IMR-90 (cell line): ENCODE measurements around the gene CDH12. TPM values are rescaled to one million over a fixed set of nuclear protein-coding genes. Genes with fewer than 3 reads are reported as not detected.

Experiments used
- ATAC-seq: fragments of 200-7000 bp; cut with Tn5 transposase; 2 replicates; pipeline ENCODE4 v1.9.1; 2020; ENCODE audit warnings: low read depth, mild to moderate bottlenecking, moderate library complexity
- BruUV-seq: library from RNA; stranded (reverse); fragments of 400-500 nt; replicated peaks from 2 replicates; lab custom pipeline; 2021; lab: Mats Ljungman, UMichigan
- CTCF ChIA-PET: fragments of 300-600 bp; formaldehyde crosslinking; extraction: SDS; loops from one replicate; lab custom pipeline; 2021; ENCODE audit warnings: antibody characterized with exemption; lab: Yijun Ruan, JAX
- POLR2A ChIA-PET: fragments of 300-600 bp; sonication (Branson Sonifier 250); formaldehyde crosslinking; loops from one replicate; lab custom pipeline; 2022; ENCODE audit warnings: antibody characterized with exemption; ENCODE audit not compliant: unreplicated experiment; lab: Charles Lee
- DNase-seq: peaks from one replicate; pipeline ENCODE4 v3.0.0; 2013
- H2AFZ ChIP-seq: replicated peaks from 2 replicates; pipeline ENCODE3; 2013; ENCODE audit warnings: low read length, mild to moderate bottlenecking; ENCODE audit not compliant: poor library complexity
- H2AK5ac ChIP-seq: 2 replicates; pipeline ENCODE4 v1.6.1; 2013; ENCODE audit warnings: low read depth, low read length, inconsistent platforms
- H2AK9ac ChIP-seq: replicated peaks from 2 replicates; pipeline ENCODE3; 2013; ENCODE audit warnings: mild to moderate bottlenecking, low read depth, low read length, moderate library complexity; ENCODE audit not compliant: poor library complexity
- H2BK120ac ChIP-seq: 2 replicates; pipeline ENCODE4 v1.6.1; 2013; ENCODE audit warnings: low read depth, low read length, inconsistent platforms
- H2BK15ac ChIP-seq: 3 replicates; pipeline ENCODE4 v1.6.1; 2013; ENCODE audit warnings: low read depth, low read length, inconsistent platforms
- H2BK20ac ChIP-seq: 2 replicates; pipeline ENCODE4 v1.6.1; 2013; ENCODE audit warnings: low read depth, mild to moderate bottlenecking, inconsistent platforms, low read length, moderate library complexity
- H2BK5ac ChIP-seq: 2 replicates; pipeline ENCODE4 v1.6.1; 2013; ENCODE audit warnings: mild to moderate bottlenecking, low read depth, low read length, inconsistent platforms; ENCODE audit not compliant: poor library complexity, severe bottlenecking
- H3K14ac ChIP-seq: replicated peaks from 2 replicates; pipeline ENCODE4 v1.6.1; 2013; ENCODE audit warnings: low read depth, low read length, inconsistent platforms
- H3K18ac ChIP-seq: 2 replicates; pipeline ENCODE4 v1.6.1; 2013; ENCODE audit warnings: low read depth, low read length, control low read depth
- H3K23ac ChIP-seq: 2 replicates; pipeline ENCODE4 v1.6.1; 2013; ENCODE audit warnings: low read depth, low read length, inconsistent platforms
- H3K27ac ChIP-seq: 2 replicates; pipeline ENCODE4 v1.5.1; 2013; ENCODE audit warnings: mild to moderate bottlenecking, control low read depth, low read length; ENCODE audit not compliant: insufficient read depth
- H3K27me3 ChIP-seq: 2 replicates; pipeline ENCODE4 v1.6.1; 2013; ENCODE audit warnings: low read length; ENCODE audit not compliant: control insufficient read depth, insufficient read depth
- H3K36me3 ChIP-seq: 2 replicates; pipeline ENCODE4 v1.6.1; 2013; ENCODE audit warnings: low read length, mixed read lengths; ENCODE audit not compliant: control insufficient read depth, insufficient read depth
- H3K4ac ChIP-seq: 2 replicates; pipeline ENCODE4 v1.6.1; 2013; ENCODE audit warnings: low read depth, low read length, inconsistent platforms
- H3K4me1 ChIP-seq: 2 replicates; pipeline ENCODE4 v1.6.1; 2013; ENCODE audit warnings: low read length, mixed read lengths; ENCODE audit not compliant: control insufficient read depth, insufficient read depth
- H3K4me2 ChIP-seq: 2 replicates; pipeline ENCODE4 v1.6.1; 2013; ENCODE audit warnings: low read depth, mild to moderate bottlenecking, control low read depth, low read length, moderate library complexity
- H3K4me3 ChIP-seq: 2 replicates; pipeline ENCODE4 v1.5.1; 2013; ENCODE audit warnings: low read depth, mild to moderate bottlenecking, control low read depth, low read length, moderate library complexity; ENCODE audit not compliant: insufficient read depth
- H3K56ac ChIP-seq: 2 replicates; pipeline ENCODE4 v1.6.1; 2013; ENCODE audit warnings: low read length, inconsistent platforms; ENCODE audit not compliant: insufficient read depth; ENCODE audit errors: extremely low read depth
- H3K79me1 ChIP-seq, 2 experiments: 2 replicates each; pipeline ENCODE4 v1.6.1; 2013; ENCODE audit warnings: low read length in 2 of 2, inconsistent platforms in 1 of 2, low read depth in 1 of 2
- H3K9ac ChIP-seq: 2 replicates; pipeline ENCODE4 v1.6.1; 2013; ENCODE audit warnings: low read depth, low read length, control low read depth
- H3K9me1 ChIP-seq: 2 replicates; pipeline ENCODE4 v1.6.1; 2013; ENCODE audit warnings: low read length, inconsistent platforms; ENCODE audit not compliant: insufficient read depth
- H3K9me3 ChIP-seq: 2 replicates; pipeline ENCODE4 v1.6.1; 2013; ENCODE audit warnings: low read length; ENCODE audit not compliant: control insufficient read depth, insufficient read depth
- H4K20me1 ChIP-seq: 2 replicates; pipeline ENCODE4 v1.6.1; 2013; ENCODE audit warnings: low read length, inconsistent platforms; ENCODE audit not compliant: insufficient read depth
- H4K5ac ChIP-seq: 2 replicates; pipeline ENCODE4 v1.6.1; 2013; ENCODE audit warnings: mild to moderate bottlenecking, low read depth, low read length, control low read depth
- H4K8ac ChIP-seq, 2 experiments: 2 replicates each; pipeline ENCODE4 v1.6.1; 2013; ENCODE audit warnings: low read depth in 2 of 2, low read length in 2 of 2, control low read depth in 1 of 2, inconsistent platforms in 1 of 2
- H4K91ac ChIP-seq: 2 replicates; pipeline ENCODE4 v1.6.1; 2013; ENCODE audit warnings: low read depth, low read length, inconsistent platforms; ENCODE audit not compliant: insufficient read depth
- BHLHE40 ChIP-seq: fragments of 150-350 bp; IDR thresholded peaks from 2 replicates; pipeline ENCODE4 v1.6.1; 2016; ENCODE audit warnings: mild to moderate bottlenecking, low read depth, low read length
- CEBPB ChIP-seq: IDR thresholded peaks from 2 replicates; pipeline ENCODE4 v1.6.1; 2012; ENCODE audit warnings: low read depth, low read length, improper control_type of control experiment
- FOS ChIP-seq: fragments of 150-350 bp; IDR thresholded peaks from 2 replicates; pipeline ENCODE4 v1.6.1; 2016; ENCODE audit warnings: low read depth, low read length
- MAZ ChIP-seq: IDR thresholded peaks from 2 replicates; pipeline ENCODE4 v1.6.1; 2012; ENCODE audit warnings: low read depth, mild to moderate bottlenecking, low read length, improper control_type of control experiment, moderate library complexity, borderline replicate concordance
- RAD21 ChIP-seq: IDR thresholded peaks from 2 replicates; pipeline ENCODE4 v1.6.1; 2012; ENCODE audit warnings: low read length, improper control_type of control experiment
- RFX5 ChIP-seq: IDR thresholded peaks from 2 replicates; pipeline ENCODE4 v1.8.0; 2012; ENCODE audit warnings: low read depth, mild to moderate bottlenecking, low read length, moderate library complexity
- SMC3 ChIP-seq: fragments of 150-350 bp; IDR thresholded peaks from 2 replicates; pipeline ENCODE4 v1.6.1; 2016; ENCODE audit warnings: low read depth, mild to moderate bottlenecking, antibody characterized with exemption, low read length, moderate library complexity
- WGBS, 2 experiments: methylation state at CpG; one replicate each; pipeline versions ENCODE4 v1.1.5 to v1.1.7; 2013; ENCODE audit warnings: missing lambda C conversion rate in 2 of 2; ENCODE audit not compliant: insufficient read length in 1 of 2; ENCODE audit errors: extremely low coverage in 2 of 2; 5-methylcytosine and 5-hydroxymethylcytosine counted together
- dilution Hi-C: fragments of 300-500 bp; cut with HindIII; formaldehyde crosslinking; loops from one replicate; pipeline ENCODE4 v1.14.3; 2018; ENCODE audit warnings: low sequenced_read_pairs; ENCODE audit not compliant: unreplicated experiment
- in situ Hi-C: fragments of 300-500 bp; cut with MboI; formaldehyde crosslinking; loops from 3 replicates; pipeline ENCODE4 v1.14.3; 2019; ENCODE audit warnings: low sequenced_read_pairs, inconsistent platforms, mixed read lengths
- intact Hi-C: fragments of 100-400 bp; cut with micrococcal nuclease; formaldehyde crosslinking; loops from 2 replicates; pipeline ENCODE4 v1.10.0; 2022
- polyA plus RNA-seq, 3 experiments: library from polyadenylated mRNA; depleted of rRNA; stranded (reverse); fragments of >200 nt; gene quantifications; 2 replicates each; pipeline ENCODE4 v1.2.3, GENCODE V29; 2012; ENCODE audit warnings: low replicate concordance in 1 of 3
- total RNA-seq: library from RNA; depleted of rRNA; stranded (reverse); fragments of >200 nt; gene quantifications from 2 replicates; pipeline ENCODE4 v1.2.3, GENCODE V29; 2012
- TF ChIP-seq, protein P1 (sequence below): conservative IDR thresholded peaks from 2 replicates; pipeline ENCODE4 v1.5.1; 2012; ENCODE audit warnings: mild to moderate bottlenecking, low read depth, low read length, improper control_type of control experiment

Gene CDH12
- total and polyA plus RNA-seq, 2 of the 4 experiments (the other 2 are of a cell fraction) = not detected

DNA sequence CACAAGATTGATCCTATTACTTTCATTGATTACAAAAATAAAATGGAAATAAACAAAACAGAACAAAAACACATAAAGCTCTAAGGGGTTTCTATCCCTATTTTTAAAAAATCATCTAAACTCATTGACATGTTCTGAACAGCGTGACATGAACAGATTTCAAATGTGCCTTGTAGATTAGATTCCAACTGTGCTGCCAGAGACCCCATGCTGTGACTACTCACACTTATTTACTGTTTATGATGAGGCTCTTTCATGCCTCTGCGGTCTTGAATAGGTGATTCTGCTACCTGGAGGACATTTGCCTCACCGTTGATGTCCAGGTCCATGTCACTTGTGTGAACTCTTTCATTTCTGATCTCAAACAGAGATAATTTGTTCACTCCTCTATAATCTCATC lies 990.2 kb downstream of the CDH12 start:
- Histone ChIP-seq H3K18ac (no peak overlapping the region), H2BK120ac (no peak overlapping the region), H3K27ac (no peak overlapping the region), H3K14ac (no peak overlapping the region), H3K9me3 (no peaks in the 10 kb centered on the region), H2BK20ac (no peak overlapping the region), H4K20me1 (no peaks in the 10 kb centered on the region), H3K23ac (no peak overlapping the region), H2BK15ac (no peak overlapping the region), H3K9ac (no peak overlapping the region), H3K36me3 (no peaks in the 10 kb centered on the region), H3K9me1 (no peaks in the 10 kb centered on the region), H2AFZ (no peak overlapping the region), H4K5ac (no peak overlapping the region), H4K91ac (no peak overlapping the region), H3K4me3 (no peak overlapping the region), H2BK5ac (no peak overlapping the region), H3K79me1 (no peaks in the 10 kb centered on the region), H3K27me3 (no peaks in the 10 kb centered on the region), H2AK5ac (no peak overlapping the region), H3K56ac (no peak overlapping the region), H2AK9ac (no peak overlapping the region), H4K8ac (no peak overlapping the region), H3K4me2 (no peak overlapping the region), H3K4me1 (no peaks in the 10 kb centered on the region), H3K4ac (no peak overlapping the region)
- TF ChIP-seq RFX5 = no peak
- TF ChIP-seq BHLHE40 = no peak
- TF ChIP-seq FOS = no peak
- TF ChIP-seq SMC3 = no peak
- TF ChIP-seq RAD21 = no peak
- TF ChIP-seq, protein P1, sequence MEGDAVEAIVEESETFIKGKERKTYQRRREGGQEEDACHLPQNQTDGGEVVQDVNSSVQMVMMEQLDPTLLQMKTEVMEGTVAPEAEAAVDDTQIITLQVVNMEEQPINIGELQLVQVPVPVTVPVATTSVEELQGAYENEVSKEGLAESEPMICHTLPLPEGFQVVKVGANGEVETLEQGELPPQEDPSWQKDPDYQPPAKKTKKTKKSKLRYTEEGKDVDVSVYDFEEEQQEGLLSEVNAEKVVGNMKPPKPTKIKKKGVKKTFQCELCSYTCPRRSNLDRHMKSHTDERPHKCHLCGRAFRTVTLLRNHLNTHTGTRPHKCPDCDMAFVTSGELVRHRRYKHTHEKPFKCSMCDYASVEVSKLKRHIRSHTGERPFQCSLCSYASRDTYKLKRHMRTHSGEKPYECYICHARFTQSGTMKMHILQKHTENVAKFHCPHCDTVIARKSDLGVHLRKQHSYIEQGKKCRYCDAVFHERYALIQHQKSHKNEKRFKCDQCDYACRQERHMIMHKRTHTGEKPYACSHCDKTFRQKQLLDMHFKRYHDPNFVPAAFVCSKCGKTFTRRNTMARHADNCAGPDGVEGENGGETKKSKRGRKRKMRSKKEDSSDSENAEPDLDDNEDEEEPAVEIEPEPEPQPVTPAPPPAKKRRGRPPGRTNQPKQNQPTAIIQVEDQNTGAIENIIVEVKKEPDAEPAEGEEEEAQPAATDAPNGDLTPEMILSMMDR = no peak
- no peak for TF ChIP-seq CEBPB
- TF ChIP-seq MAZ = no peak
- no peak for ATAC-seq
- ChIA-PET POLR2A (no interaction called here), CTCF (no interaction called here)
- WGBS, 2 experiments = no CpG with 5 or more reads among the region's 3 CpGs
- no peak for DNase-seq
- intact Hi-C loops (no loop called here), dilution Hi-C loops (no loop called here), in situ Hi-C loops (no loop called here)
- no TSS peak for BruUV-seq
